Activated CD8-positive, alpha-beta memory T cell treated with anti-CD3 and anti-CD28 coated beads, Interleukin-2, amount 10 ng/mL, durations not matched to agents 7 days and 5 days (primary cell): Measurements from ENCODE around the gene TRA2B. TPM values are rescaled to one million over a fixed set of nuclear protein-coding genes. Genes with fewer than 3 reads are reported as not detected.
"Not testable (repeated sequence)": the region's sequence is repeated elsewhere in the genome, so short reads cannot be mapped to it uniquely, and the experiment has no call there.

Experiments
- ATAC-seq: fragments of 150-1000 bp; cut with Tn5 transposase; one replicate; pipeline ENCODE4 v1.10.0; 2021; ENCODE audit warnings: moderate library complexity
- CTCF ChIA-PET: fragments of 350-600 bp; sonication (Branson Sonifier 250); formaldehyde crosslinking; loops from one replicate; lab custom pipeline; 2021; ENCODE audit warnings: antibody characterized with exemption; lab: Charles Lee
- DNase-seq: peaks from one replicate; pipeline ENCODE4 v3.0.0-alpha.2; 2020
- H3K27ac Mint-ChIP-seq: one replicate; pipeline ENCODE4 v1.8.0; 2021; ENCODE audit warnings: mild to moderate bottlenecking, mixed read lengths
- H3K27me3 Mint-ChIP-seq: one replicate; pipeline ENCODE4 v1.8.0; 2021; ENCODE audit warnings: mixed read lengths
- H3K36me3 Mint-ChIP-seq: one replicate; pipeline ENCODE4 v1.8.0; 2021; ENCODE audit warnings: mild to moderate bottlenecking, mixed read lengths
- H3K4me1 Mint-ChIP-seq: one replicate; pipeline ENCODE4 v1.8.0; 2021; ENCODE audit warnings: mixed read lengths
- H3K4me3 Mint-ChIP-seq: one replicate; pipeline ENCODE4 v1.8.0; 2021; ENCODE audit warnings: mild to moderate bottlenecking, moderate library complexity, mixed read lengths
- H3K9me3 Mint-ChIP-seq: one replicate; pipeline ENCODE4 v1.8.0; 2022; ENCODE audit warnings: low read depth, mixed read lengths
- total RNA-seq, 2 experiments: library from RNA; stranded (reverse); gene quantifications; one replicate each; pipeline ENCODE4 v1.2.3, GENCODE V29; 2021

Gene TRA2B
- total RNA-seq, 2 experiments from 2014 or later: 246 to 256 TPM

DNA sequence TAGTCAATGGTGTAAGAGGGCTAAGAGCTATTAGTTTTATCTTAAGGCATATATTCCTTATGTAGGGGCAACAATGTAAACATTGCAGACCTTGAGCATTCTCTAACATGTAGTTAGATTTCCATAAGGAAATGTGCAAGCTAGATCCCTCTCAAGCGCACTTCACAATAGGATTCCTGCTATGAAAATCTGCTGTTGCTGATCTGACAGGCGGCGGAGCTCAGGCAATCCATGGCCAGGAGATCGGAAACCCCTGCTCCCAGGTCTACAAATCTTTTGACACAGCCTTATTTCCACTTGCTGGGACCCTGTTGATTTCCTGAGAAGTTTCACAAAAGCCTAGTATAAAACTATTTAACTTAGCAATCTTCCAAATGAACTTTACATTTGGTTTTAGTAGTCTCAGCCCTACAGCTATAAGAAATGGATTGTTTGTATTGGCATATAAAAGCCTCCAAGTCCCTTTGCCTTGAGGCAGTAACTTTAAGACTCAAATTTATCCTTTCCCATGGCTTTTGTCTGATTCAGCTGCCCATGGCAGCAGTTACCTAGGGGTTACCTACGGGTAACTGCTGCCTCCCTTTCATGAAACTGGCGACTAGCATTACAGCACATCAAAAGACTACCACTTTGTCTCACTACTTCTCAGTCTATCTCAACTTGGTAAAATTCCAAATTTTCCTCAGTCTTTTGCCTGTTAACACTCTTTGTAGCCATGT lies 22.7 kb downstream of the TRA2B start:
- Mint-ChIP-seq H3K27ac (no peak overlapping the region), H3K4me1 (peaks cover 2% of the 10 kb centered on the region), H3K27me3 (no peaks in the 10 kb centered on the region), H3K36me3 (peaks cover 56% of the 10 kb centered on the region), H3K4me3 (no peak overlapping the region), H3K9me3 (no peaks in the 10 kb centered on the region)
- CTCF ChIA-PET: interaction anchor here (0.9 to 1.1 kb wide), 3 partner anchors 9 to 28 kb away, joined by 3 to 4 read pairs (median 3); no protein-coding TSS in a partner anchor
- DNase-seq (no peak), ATAC-seq (no peak)

DNA sequence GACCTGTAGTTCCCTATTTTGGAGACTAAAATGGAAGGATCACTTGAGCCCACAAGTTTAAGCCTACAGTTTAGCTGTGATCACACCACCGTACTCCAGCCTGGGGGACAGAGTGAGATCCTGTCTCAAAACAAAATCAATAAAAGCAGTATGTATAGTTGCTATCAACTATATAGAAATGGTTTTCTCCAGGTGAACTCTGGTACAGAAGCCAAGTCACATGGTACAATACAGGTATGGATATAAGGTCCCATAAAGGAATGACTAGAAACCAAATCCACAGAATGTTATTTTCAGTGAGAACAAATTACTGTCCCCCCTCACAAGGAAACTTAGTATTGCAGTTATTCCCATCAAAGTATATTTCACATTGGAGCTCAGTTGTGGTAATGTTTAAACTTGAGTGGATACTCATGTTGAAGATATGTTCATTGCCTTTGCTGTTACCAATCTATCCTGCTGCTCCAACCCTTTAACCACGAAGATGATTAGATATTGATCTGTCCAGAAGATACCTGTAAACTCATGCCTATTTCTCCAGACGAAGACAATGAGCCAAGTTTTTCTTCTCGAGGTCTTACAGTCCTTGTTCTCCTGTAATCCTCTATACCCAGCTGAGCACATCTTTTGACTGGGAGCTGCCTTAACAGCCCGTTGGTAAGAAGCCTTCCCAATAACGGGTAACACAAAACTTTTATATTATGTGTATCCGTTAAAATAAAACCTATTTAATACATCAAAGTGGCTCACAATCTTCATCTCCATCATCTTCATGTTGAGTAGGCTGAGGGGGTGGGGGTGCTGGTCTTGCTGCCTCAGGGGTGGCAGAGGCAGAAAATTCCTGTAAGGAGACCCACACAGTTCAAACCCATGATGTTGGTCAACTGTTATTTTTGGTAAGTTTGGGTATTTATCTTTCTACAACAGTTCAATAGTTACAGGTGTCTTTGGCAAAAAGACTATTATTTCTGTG lies 24.6 kb downstream of the TRA2B start:
- CTCF ChIA-PET: interaction anchor here (1.9 to 3.2 kb wide), 2 partner anchors 14 to 30 kb away, joined by 4 to 13 read pairs; no protein-coding TSS in a partner anchor
- no peak overlapping the region for H3K4me3 Mint-ChIP-seq
- DNase-seq (no peak), ATAC-seq (peak; percentile 9)
- peaks cover 42% of the 10 kb centered on the region for H3K36me3 Mint-ChIP-seq
- no peaks in the 10 kb centered on the region for H3K9me3 Mint-ChIP-seq
- H3K4me1 Mint-ChIP-seq: peaks cover 2% of the 10 kb centered on the region
- H3K27ac Mint-ChIP-seq: no peak overlapping the region
- H3K27me3 Mint-ChIP-seq: no peaks in the 10 kb centered on the region

DNA sequence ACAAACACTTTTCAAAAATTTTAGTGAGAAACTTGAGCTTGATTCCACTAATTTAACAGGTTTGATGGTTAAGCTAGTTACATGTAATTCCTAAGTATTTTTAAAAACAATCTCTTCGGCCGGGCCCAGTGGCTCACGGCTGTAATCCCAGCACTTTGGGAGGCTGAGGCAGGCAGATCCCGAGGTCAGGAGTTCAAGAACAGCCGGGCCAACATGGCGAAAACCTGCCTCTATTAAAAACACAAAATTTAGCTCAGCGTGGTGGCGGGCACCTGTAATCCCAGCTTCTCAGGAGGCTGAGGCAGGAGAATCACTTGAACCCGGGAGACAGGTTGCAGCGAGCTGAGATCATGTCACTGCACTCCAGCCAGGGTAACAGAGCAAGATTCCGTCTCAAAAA lies 25.3 kb downstream of the TRA2B start:
- CTCF ChIA-PET: interaction anchor here (1.9 to 3.2 kb wide), 2 partner anchors 15 to 31 kb away, joined by 4 to 13 read pairs; no protein-coding TSS in a partner anchor
- no peak overlapping the region for H3K4me3 Mint-ChIP-seq
- no peaks in the 10 kb centered on the region for H3K27me3 Mint-ChIP-seq
- no peak overlapping the region for H3K27ac Mint-ChIP-seq
- H3K4me1 Mint-ChIP-seq: peaks cover 2% of the 10 kb centered on the region
- DNase-seq (no peak), ATAC-seq (no peak)
- no peaks in the 10 kb centered on the region for H3K9me3 Mint-ChIP-seq
- H3K36me3 Mint-ChIP-seq: peaks cover 38% of the 10 kb centered on the region

GRCh38 chr3:185911076-185911448 lies 26.8 kb downstream of the TRA2B start:
- H3K4me3 Mint-ChIP-seq, ATAC-seq: not testable (repeated sequence)
- CTCF ChIA-PET: interaction anchor here (3.2 kb wide), 1 partner anchor 32 kb away, joined by 13 read pairs; no protein-coding TSS in a partner anchor

DNA sequence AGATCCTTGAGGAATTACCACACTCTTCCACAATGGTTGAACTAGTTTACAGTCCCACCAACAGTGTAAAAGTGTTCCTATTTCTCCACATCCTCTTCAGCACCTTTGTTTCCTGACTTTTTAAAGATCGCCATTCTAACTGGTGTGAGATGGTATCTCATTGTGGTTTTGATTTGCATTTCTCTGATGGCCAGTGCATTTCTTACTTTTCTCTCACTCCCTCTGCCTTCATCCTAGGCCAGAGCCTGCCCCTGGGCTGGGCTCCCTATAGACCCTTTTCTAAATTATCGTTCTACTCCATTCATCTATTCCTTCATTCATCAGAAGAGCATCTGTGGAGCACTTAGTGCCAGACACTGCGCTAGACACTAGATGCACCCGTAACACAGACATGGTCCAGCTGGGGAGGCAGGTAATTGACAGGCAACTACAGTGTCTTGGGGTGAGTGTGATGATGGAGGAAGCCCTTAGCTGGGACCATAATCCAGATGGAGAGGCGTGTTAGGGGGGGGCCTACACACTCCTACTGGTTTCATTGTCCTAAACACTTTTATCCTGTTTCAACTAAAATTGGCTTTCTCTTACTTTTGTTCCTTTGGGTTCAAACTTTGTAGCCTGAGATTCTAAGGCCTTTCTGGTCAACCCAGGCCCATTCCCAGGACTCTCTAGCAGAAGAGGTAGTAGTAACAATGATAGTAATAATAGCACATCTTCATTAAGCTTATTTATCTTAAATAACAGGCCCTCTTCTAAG lies 27.3 kb downstream of the TRA2B start:
- DNase-seq, CTCF ChIA-PET, H3K4me1 Mint-ChIP-seq, H3K9me3 Mint-ChIP-seq, H3K27me3 Mint-ChIP-seq, H3K4me3 Mint-ChIP-seq: not testable (repeated sequence)
- peaks cover 20% of the 10 kb centered on the region for H3K36me3 Mint-ChIP-seq
- peak; percentile 45 for ATAC-seq
- H3K27ac Mint-ChIP-seq: peak overlapping the region; percentile 20

More at GRCh38 chr3:185911076-185911448, 26.8 kb downstream of the TRA2B start:
- not testable (repeated sequence) for H3K9me3 Mint-ChIP-seq, DNase-seq, H3K4me1 Mint-ChIP-seq, H3K27me3 Mint-ChIP-seq, H3K27ac Mint-ChIP-seq
- H3K36me3 Mint-ChIP-seq: peaks cover 25% of the 10 kb centered on the region

DNA sequence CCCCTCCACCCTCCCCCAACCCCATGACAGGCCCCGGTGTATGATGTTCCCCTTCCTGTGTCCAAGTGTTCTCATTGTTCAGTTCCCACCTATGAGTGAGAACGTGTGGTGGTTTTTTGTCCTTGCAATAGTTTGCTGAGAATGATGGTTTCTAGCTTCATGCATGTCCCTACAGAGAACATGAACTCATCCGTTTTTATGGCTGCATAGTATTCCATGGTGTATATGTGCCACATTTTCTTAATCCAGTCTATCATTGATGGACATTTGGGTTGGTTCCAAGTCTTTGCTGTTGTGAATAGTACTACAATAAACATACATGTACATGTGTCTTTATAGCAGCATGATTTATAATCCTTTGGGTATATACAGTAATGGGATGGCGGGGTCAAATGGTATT lies 27.9 kb downstream of the TRA2B start:
- H3K36me3 Mint-ChIP-seq: peaks cover 16% of the 10 kb centered on the region
- H3K9me3 Mint-ChIP-seq, CTCF ChIA-PET, H3K4me3 Mint-ChIP-seq, H3K27ac Mint-ChIP-seq, H3K27me3 Mint-ChIP-seq, DNase-seq, ATAC-seq, H3K4me1 Mint-ChIP-seq: not testable (repeated sequence)

GRCh38 chr3:185900228-185900627 lies 37.6 kb downstream of the TRA2B start:
- Mint-ChIP-seq H3K27me3 (peaks cover 17% of the 10 kb centered on the region), H3K4me3 (no peak overlapping the region), H3K9me3 (no peaks in the 10 kb centered on the region)

DNA sequence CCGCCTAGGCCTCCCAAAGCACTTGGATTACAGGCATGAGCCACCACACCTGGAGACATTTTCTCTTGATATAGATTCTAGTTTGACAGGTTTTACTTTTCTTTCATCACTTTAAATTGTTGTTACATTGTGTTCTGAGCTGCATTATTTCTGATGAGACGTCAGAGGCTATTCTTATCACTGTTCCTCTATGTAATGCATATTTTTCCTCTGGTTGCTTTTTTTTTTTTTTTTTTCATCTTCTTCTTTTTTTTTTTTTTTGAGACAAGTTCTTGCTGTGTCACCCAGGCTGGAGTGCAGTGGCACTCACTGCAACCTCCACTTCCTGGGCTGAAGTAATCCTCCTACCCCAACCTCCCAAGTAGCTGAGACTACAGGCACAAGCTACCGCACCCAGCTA lies 41.2 kb downstream of the TRA2B start:
- H3K4me1 Mint-ChIP-seq: no peaks in the 10 kb centered on the region
- no peaks in the 10 kb centered on the region for H3K9me3 Mint-ChIP-seq
- DNase-seq: no peak
- peaks cover 19% of the 10 kb centered on the region for H3K27me3 Mint-ChIP-seq
- CTCF ChIA-PET: no interaction called here
- ATAC-seq: no peak
- H3K36me3 Mint-ChIP-seq: no peaks in the 10 kb centered on the region
- H3K4me3 Mint-ChIP-seq: no peak overlapping the region
- no peak overlapping the region for H3K27ac Mint-ChIP-seq

More at GRCh38 chr3:185900228-185900627, 37.6 kb downstream of the TRA2B start:
- DNase-seq (no peak), ATAC-seq (no peak)
- CTCF ChIA-PET: interaction anchor here (1.0 kb wide), 1 partner anchor 14 kb away, joined by 4 read pairs; no protein-coding TSS in a partner anchor
- no peak overlapping the region for H3K27ac Mint-ChIP-seq
- no peaks in the 10 kb centered on the region for H3K36me3 Mint-ChIP-seq
- H3K4me1 Mint-ChIP-seq: no peaks in the 10 kb centered on the region

DNA sequence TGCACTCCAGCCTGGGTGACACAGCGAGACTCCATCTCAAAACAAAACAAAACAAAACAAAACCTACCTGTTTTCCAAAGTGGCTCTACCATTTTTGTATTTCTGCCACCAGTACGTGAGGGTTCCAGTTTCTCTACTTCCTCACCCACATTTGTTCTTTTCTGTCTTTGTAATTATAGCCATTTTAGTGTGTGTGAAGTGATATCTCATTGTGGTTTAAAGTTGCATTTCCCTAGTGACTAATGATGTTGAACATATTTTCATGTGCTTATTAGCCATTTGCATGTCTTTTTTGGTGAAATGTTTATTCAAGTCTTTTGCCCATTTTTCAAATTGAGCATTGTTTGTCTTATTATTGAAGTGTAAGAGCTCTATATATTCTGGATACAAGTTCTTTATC lies 50.7 kb downstream of the TRA2B start:
- H3K27me3 Mint-ChIP-seq: peaks cover 10% of the 10 kb centered on the region
- DNase-seq: no peak
- H3K36me3 Mint-ChIP-seq: no peaks in the 10 kb centered on the region
- no peak overlapping the region for H3K27ac Mint-ChIP-seq
- no peaks in the 10 kb centered on the region for H3K4me1 Mint-ChIP-seq
- CTCF ChIA-PET: interaction anchor here (1.3 kb wide), 1 partner anchor 13 kb away, joined by 4 read pairs; no protein-coding TSS in a partner anchor
- no peaks in the 10 kb centered on the region for H3K9me3 Mint-ChIP-seq
- no peak overlapping the region for H3K4me3 Mint-ChIP-seq
- ATAC-seq: no peak

DNA sequence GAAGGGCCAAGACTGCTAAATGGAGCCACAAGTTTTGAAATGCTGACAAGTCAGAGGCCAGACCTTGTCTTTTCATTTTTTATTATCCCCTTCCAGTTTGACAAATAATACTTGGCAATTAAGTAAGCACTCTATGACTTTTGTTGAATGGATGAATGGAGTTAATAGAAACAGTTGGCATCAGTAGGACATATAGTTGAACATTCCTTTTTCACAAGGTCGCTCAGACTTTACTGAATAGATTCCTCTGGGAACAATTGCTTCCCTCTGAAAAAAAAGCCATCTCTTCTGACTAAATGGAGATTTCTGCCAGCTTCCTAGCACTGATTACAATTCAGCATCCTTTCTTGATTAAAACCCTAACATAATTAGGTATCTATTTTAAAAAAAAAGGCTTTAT lies 53.2 kb downstream of the TRA2B start:
- Mint-ChIP-seq H3K36me3 (no peaks in the 10 kb centered on the region), H3K4me1 (peaks cover 2% of the 10 kb centered on the region), H3K9me3 (no peaks in the 10 kb centered on the region), H3K27ac (no peak overlapping the region), H3K4me3 (no peak overlapping the region), H3K27me3 (peaks cover 7% of the 10 kb centered on the region)
- CTCF ChIA-PET: no interaction called here
- DNase-seq (no peak), ATAC-seq (no peak)

DNA sequence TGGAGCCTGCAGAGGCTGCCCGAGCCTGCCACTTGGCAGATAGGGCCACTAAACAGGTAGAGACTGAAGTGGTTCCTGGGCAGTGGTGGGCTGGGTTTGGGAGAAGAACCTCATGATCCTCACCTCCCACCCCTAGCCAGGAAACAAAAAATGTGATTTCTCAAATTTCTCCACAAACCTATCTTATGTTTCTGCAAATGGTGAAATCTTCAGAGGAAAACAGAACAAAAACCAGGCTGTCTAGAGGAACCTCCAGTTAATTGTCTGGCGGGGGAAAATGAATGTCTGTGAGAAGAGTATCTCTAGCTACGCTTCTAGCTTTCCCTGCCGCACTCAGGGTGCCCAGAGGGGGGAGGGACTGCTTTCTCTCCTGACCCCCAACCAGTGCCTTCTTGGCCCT lies 55.9 kb downstream of the TRA2B start:
- CTCF ChIA-PET: no interaction called here
- H3K4me3 Mint-ChIP-seq: no peak overlapping the region
- peaks cover 2% of the 10 kb centered on the region for H3K4me1 Mint-ChIP-seq
- peaks cover 3% of the 10 kb centered on the region for H3K27me3 Mint-ChIP-seq
- no peak overlapping the region for H3K27ac Mint-ChIP-seq
- ATAC-seq (no peak), DNase-seq (no peak)
- H3K9me3 Mint-ChIP-seq: no peaks in the 10 kb centered on the region
- no peaks in the 10 kb centered on the region for H3K36me3 Mint-ChIP-seq

DNA sequence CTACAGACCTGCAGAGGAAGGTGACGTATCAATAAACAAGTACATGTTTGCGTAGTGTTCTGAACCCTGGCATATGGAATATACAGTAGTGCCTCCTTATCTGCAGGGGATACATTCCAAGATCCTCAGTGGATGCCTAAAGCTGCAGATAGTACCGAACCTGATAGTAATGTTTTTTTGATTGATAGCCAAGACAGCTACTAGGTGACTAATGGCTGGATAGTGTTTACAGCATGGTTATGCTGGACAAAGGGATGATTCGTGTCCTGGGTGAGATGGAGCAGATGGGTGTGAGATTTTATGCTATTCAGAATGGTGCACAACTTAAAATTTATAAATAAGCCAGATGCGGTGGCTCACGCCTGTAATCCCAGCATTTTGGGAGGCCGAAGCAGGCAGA lies 57.2 kb downstream of the TRA2B start:
- no peaks in the 10 kb centered on the region for H3K36me3 Mint-ChIP-seq
- DNase-seq (no peak), ATAC-seq (no peak)
- peaks cover 2% of the 10 kb centered on the region for H3K4me1 Mint-ChIP-seq
- no peak overlapping the region for H3K27ac Mint-ChIP-seq
- no peaks in the 10 kb centered on the region for H3K9me3 Mint-ChIP-seq
- H3K27me3 Mint-ChIP-seq: peaks cover 3% of the 10 kb centered on the region
- no peak overlapping the region for H3K4me3 Mint-ChIP-seq
- CTCF ChIA-PET: no interaction called here

GRCh38 chr3:185878920-185879319 lies 58.9 kb downstream of the TRA2B start:
- no peak for ATAC-seq
- no peaks in the 10 kb centered on the region for H3K9me3 Mint-ChIP-seq
- CTCF ChIA-PET: no interaction called here

More at GRCh38 chr3:185878920-185879319, 58.9 kb downstream of the TRA2B start:
- DNase-seq: no peak
- H3K36me3 Mint-ChIP-seq: no peaks in the 10 kb centered on the region
- H3K4me3 Mint-ChIP-seq: no peak overlapping the region
- H3K27me3 Mint-ChIP-seq: peaks cover 6% of the 10 kb centered on the region
- no peak overlapping the region for H3K27ac Mint-ChIP-seq
- H3K4me1 Mint-ChIP-seq: peaks cover 2% of the 10 kb centered on the region
